Activated naive CD8-positive, alpha-beta T cell treated with anti-CD3 and anti-CD28 coated beads, Interleukin-2, amount 50 U/mL, for 16 hours (primary cell): ENCODE results near the gene NXNL2.

Source experiments
- DNase-seq: peaks from one replicate; pipeline ENCODE4 v3.0.0-alpha.2; 2020; ENCODE audit warnings: low read depth, low spot score

The NXNL2 gene

GRCh38 chr9:88531920-88532698 lies 2.9 kb upstream of the NXNL2 start:
- DNase-seq: no peak

- no peak for DNase-seq
Measured at GRCh38 chr9:88533951-88534455, 975 bp upstream of the NXNL2 start.

- DNase-seq: no peak
Measured at GRCh38 chr9:88535226-88536022, 446 bp downstream of the NXNL2 start.

- no peak for DNase-seq
Measured at GRCh38 chr9:88536023-88536324, 996 bp downstream of the NXNL2 start.

GRCh38 chr9:88536951-88537760 lies 2.2 kb downstream of the NXNL2 start:
- DNase-seq: no peak

GRCh38 chr9:88537761-88538091 lies 2.7 kb downstream of the NXNL2 start:
- no peak for DNase-seq

GRCh38 chr9:88538311-88539085 lies 3.5 kb downstream of the NXNL2 start:
- no peak for DNase-seq

- DNase-seq: no peak
Measured at GRCh38 chr9:88539246-88539645, 4.3 kb downstream of the NXNL2 start.

GRCh38 chr9:88540251-88540763 lies 5.3 kb downstream of the NXNL2 start:
- no peak for DNase-seq

- DNase-seq: no peak
Measured at GRCh38 chr9:88544245-88544644, 9.3 kb downstream of the NXNL2 start.

GRCh38 chr9:88551546-88552137 lies 16.7 kb downstream of the NXNL2 start:
- no peak for DNase-seq

- no peak for DNase-seq
Measured at GRCh38 chr9:88553350-88553749, 18.4 kb downstream of the NXNL2 start.

GRCh38 chr9:88555268-88555980 lies 20.4 kb downstream of the NXNL2 start:
- DNase-seq: no peak

GRCh38 chr9:88559661-88560060 lies 24.7 kb downstream of the NXNL2 start:
- DNase-seq: no peak

GRCh38 chr9:88567870-88568269 lies 32.9 kb downstream of the NXNL2 start:
- no peak for DNase-seq

- DNase-seq: no peak
Measured at GRCh38 chr9:88571419-88571818, 36.4 kb downstream of the NXNL2 start.

GRCh38 chr9:88572684-88573083 lies 37.7 kb downstream of the NXNL2 start:
- no peak for DNase-seq

GRCh38 chr9:88574953-88575352 lies 40.0 kb downstream of the NXNL2 start:
- no peak for DNase-seq

GRCh38 chr9:88577256-88578120 lies 42.5 kb downstream of the NXNL2 start:
- DNase-seq: no peak
